Progenitor cell of endocrine pancreas (in vitro differentiated cells): Measurements from ENCODE around the gene ARHGAP20. TPM values are rescaled to one million over a fixed set of nuclear protein-coding genes. Genes with fewer than 3 reads are reported as not detected.

Source experiments
- DNase-seq: peaks from one replicate; pipeline ENCODE4 v3.0.0; 2021; ENCODE audit warnings: low spot score; ENCODE audit not compliant: unreplicated experiment
- H3K27ac Mint-ChIP-seq: 2 replicates; pipeline ENCODE4 v1.8.0; 2021; ENCODE audit warnings: mild to moderate bottlenecking, moderate library complexity, mixed read lengths
- H3K27me3 Mint-ChIP-seq: 2 replicates; pipeline ENCODE4 v1.8.0; 2021; ENCODE audit warnings: mixed read lengths
- H3K36me3 Mint-ChIP-seq: 2 replicates; pipeline ENCODE4 v1.8.0; 2022; ENCODE audit warnings: mixed read lengths; ENCODE audit not compliant: insufficient read depth
- H3K4me1 Mint-ChIP-seq: 2 replicates; pipeline ENCODE4 v1.8.0; 2021; ENCODE audit warnings: low read depth, mixed read lengths
- H3K4me3 Mint-ChIP-seq: 2 replicates; pipeline ENCODE4 v1.8.0; 2021; ENCODE audit warnings: low read depth, mild to moderate bottlenecking, moderate library complexity, mixed read lengths
- H3K9me3 Mint-ChIP-seq: 2 replicates; pipeline ENCODE4 v1.8.0; 2021; ENCODE audit warnings: low read depth, mixed read lengths
- CTCF ChIP-seq: fragments of 200-600 bp; sonication (generic); IDR thresholded peaks from one replicate; pipeline ENCODE4 v1.5.0; 2021; ENCODE audit warnings: antibody characterized with exemption, mild to moderate bottlenecking; ENCODE audit not compliant: unreplicated experiment
- total RNA-seq: library from RNA; stranded (reverse); gene quantifications from 2 replicates; pipeline ENCODE4 v1.2.1, GENCODE V29; 2021

The ARHGAP20 gene
- total RNA-seq, 1 donor from 2014 or later, result 0.14 TPM

GRCh38 chr11:110679323-110679975 lies 32.8 kb downstream of the ARHGAP20 start:
- no peaks in the 10 kb centered on the region for H3K27me3 Mint-ChIP-seq
- H3K36me3 Mint-ChIP-seq, result no peaks in the 10 kb centered on the region
- H3K4me1 Mint-ChIP-seq, result no peaks in the 10 kb centered on the region
- no peak overlapping the region for H3K27ac Mint-ChIP-seq
- DNase-seq, result no peak
- no peaks in the 10 kb centered on the region for H3K9me3 Mint-ChIP-seq
- no peak overlapping the region for H3K4me3 Mint-ChIP-seq
- no peak for TF ChIP-seq CTCF

GRCh38 chr11:110675548-110675947 lies 36.7 kb downstream of the ARHGAP20 start:
- Mint-ChIP-seq H3K36me3 (no peaks in the 10 kb centered on the region), H3K27ac (no peak overlapping the region), H3K27me3 (peaks cover 4% of the 10 kb centered on the region), H3K4me3 (no peak overlapping the region), H3K4me1 (no peaks in the 10 kb centered on the region), H3K9me3 (no peaks in the 10 kb centered on the region)
- no peak for DNase-seq
- no peak for TF ChIP-seq CTCF

- H3K36me3 Mint-ChIP-seq, result no peaks in the 10 kb centered on the region
- no peak overlapping the region for H3K4me3 Mint-ChIP-seq
- H3K9me3 Mint-ChIP-seq, result no peaks in the 10 kb centered on the region
- no peak overlapping the region for H3K27ac Mint-ChIP-seq
- no peak for TF ChIP-seq CTCF
- H3K4me1 Mint-ChIP-seq, result no peaks in the 10 kb centered on the region
- no peak for DNase-seq
- peaks cover 6% of the 10 kb centered on the region for H3K27me3 Mint-ChIP-seq
Measured at GRCh38 chr11:110665689-110666465, 46.4 kb downstream of the ARHGAP20 start.

- H3K4me1 Mint-ChIP-seq, result no peaks in the 10 kb centered on the region
Measured at GRCh38 chr11:110655967-110656366, 56.3 kb downstream of the ARHGAP20 start.

More at GRCh38 chr11:110655967-110656366, 56.3 kb downstream of the ARHGAP20 start:
- Mint-ChIP-seq H3K9me3 (peaks cover 17% of the 10 kb centered on the region), H3K4me3 (no peak overlapping the region), H3K27ac (no peak overlapping the region), H3K36me3 (no peaks in the 10 kb centered on the region), H3K27me3 (no peaks in the 10 kb centered on the region)
- no peak for DNase-seq
- no peak for TF ChIP-seq CTCF
